GM12878 (cell line): ENCODE results near the gene EPB41L4A. TPM values are rescaled to one million over a fixed set of nuclear protein-coding genes. Genes with fewer than 3 reads are reported as not detected.

Experiments
- ATAC-seq: fragments of 200-7000 bp; cut with Tn5 transposase; 3 replicates; pipeline ENCODE4 v1.9.1; 2020; ENCODE audit warnings: mild to moderate bottlenecking, moderate library complexity
- BruUV-seq: library from RNA; stranded (reverse); fragments of 400-500 nt; replicated peaks from 2 replicates; lab custom pipeline; 2021; lab: Mats Ljungman, UMichigan
- CTCF ChIA-PET: fragments of 300-600 bp; sonication (Branson Sonifier 250); formaldehyde crosslinking; extraction: SDS; loops from one replicate; lab custom pipeline; 2021; ENCODE audit warnings: inconsistent platforms; lab: Yijun Ruan, JAX
- POLR2A ChIA-PET: fragments of 350-600 bp; formaldehyde crosslinking; extraction: SDS; loops from one replicate; lab custom pipeline; 2021; ENCODE audit warnings: inconsistent platforms; lab: Charles Lee
- RAD21 ChIA-PET: fragments of 300-600 bp; sonication (Branson Sonifier 250); formaldehyde crosslinking; loops from one replicate; lab custom pipeline; 2023; ENCODE audit warnings: antibody characterized with exemption; ENCODE audit not compliant: unreplicated experiment; lab: Charles Lee
- SMC1A ChIA-PET: fragments of 300-600 bp; sonication (Branson Sonifier 250); formaldehyde crosslinking; loops from one replicate; lab custom pipeline; 2023; ENCODE audit not compliant: unreplicated experiment, uncharacterized antibody; lab: Charles Lee
- DNase-seq: peaks from one replicate; pipeline ENCODE4 v3.0.0-alpha.2; 2011; ENCODE audit warnings: low read depth, low spot score
- FAIRE-seq: peaks from 3 replicates; lab custom pipeline; 2011; peaks lifted over from hg19 to GRCh38; lab: Jason Lieb, UNC
- H2AFZ ChIP-seq: 2 replicates; pipeline ENCODE4 v1.6.0; 2011; ENCODE audit warnings: low read depth, low read length, control low read depth; ENCODE audit not compliant: control insufficient read depth
- H3K27ac ChIP-seq: 2 replicates; pipeline ENCODE4 v1.5.1; 2011; ENCODE audit warnings: control low read depth; ENCODE audit not compliant: control insufficient read depth, insufficient read depth
- H3K27me3 ChIP-seq, 2 experiments: replicated peaks in 1 of 2; 2 replicates each; pipeline versions ENCODE4 v1.6.0 to v1.6.1; 2011; ENCODE audit warnings: low read length in 1 of 2; ENCODE audit not compliant: control insufficient read depth in 2 of 2, insufficient read depth in 2 of 2
- H3K36me3 ChIP-seq, 2 experiments: 2 replicates each; pipeline ENCODE4 v1.5.1; 2011; ENCODE audit warnings: low read length in 1 of 2; ENCODE audit not compliant: control insufficient read depth in 2 of 2, insufficient read depth in 2 of 2
- H3K4me1 ChIP-seq: 2 replicates; pipeline ENCODE4 v1.6.1; 2011; ENCODE audit warnings: mild to moderate bottlenecking, low read length, moderate library complexity, mixed read lengths; ENCODE audit not compliant: control insufficient read depth, insufficient read depth
- H3K4me2 ChIP-seq: 2 replicates; pipeline ENCODE4 v1.6.0; 2011; ENCODE audit warnings: control low read depth; ENCODE audit not compliant: control insufficient read depth, insufficient read depth
- H3K4me3 ChIP-seq: fragments of 200-600 bp; sonication (generic); 2 replicates; pipeline ENCODE4 v1.5.1; 2016
- H3K79me2 ChIP-seq: 2 replicates; pipeline ENCODE4 v1.6.0; 2011; ENCODE audit warnings: low read length; ENCODE audit not compliant: control insufficient read depth, insufficient read depth
- H3K9ac ChIP-seq: 2 replicates; pipeline ENCODE4 v1.8.0; 2011; ENCODE audit warnings: low read length, control low read depth, mixed read lengths; ENCODE audit not compliant: control insufficient read depth, insufficient read depth
- H3K9me3 ChIP-seq: replicated peaks from 3 replicates; pipeline ENCODE4 v1.5.1; 2011; ENCODE audit warnings: mild to moderate bottlenecking, low read length; ENCODE audit not compliant: control insufficient read depth, insufficient read depth
- H4K20me1 ChIP-seq: 2 replicates; pipeline ENCODE4 v1.6.0; 2011; ENCODE audit not compliant: control insufficient read depth, insufficient read depth
- ATF7 ChIP-seq: fragments of 450-650 bp; IDR thresholded peaks from 2 replicates; pipeline ENCODE4 v1.6.1; 2016; ENCODE audit warnings: low read depth, mild to moderate bottlenecking
- BMI1 ChIP-seq: fragments of 450-650 bp; IDR thresholded peaks from 2 replicates; pipeline ENCODE4 v1.6.1; 2016; ENCODE audit warnings: mild to moderate bottlenecking, moderate library complexity, borderline replicate concordance
- HDAC6 ChIP-seq: fragments of 200-600 bp; sonication (generic); IDR thresholded peaks from one replicate; pipeline ENCODE4 v1.8.0; 2017; ENCODE audit warnings: antibody characterized with exemption; ENCODE audit not compliant: unreplicated experiment
- HDGF ChIP-seq: fragments of 450-650 bp; IDR thresholded peaks from 2 replicates; pipeline ENCODE4 v1.6.1; 2016; ENCODE audit warnings: antibody characterized with exemption
- SIN3A ChIP-seq: IDR thresholded peaks from 2 replicates; pipeline ENCODE4 v1.6.1; 2012; ENCODE audit warnings: low read depth, low read length, improper control_type of control experiment
- SREBF2 ChIP-seq: IDR thresholded peaks from 2 replicates; pipeline ENCODE4 v1.6.1; 2012; ENCODE audit warnings: mild to moderate bottlenecking, low read length
- WGBS: methylation state at CpG from one replicate; pipeline ENCODE4 v1.1.6; 2016; ENCODE audit warnings: low lambda C conversion rate; ENCODE audit not compliant: insufficient replicate concordance, insufficient coverage; ENCODE audit errors: missing lambda C conversion rate; 5-methylcytosine and 5-hydroxymethylcytosine counted together
- in situ Hi-C: fragments of 300-500 bp; cut with MboI; formaldehyde crosslinking; loops from 9 replicates; pipeline ENCODE4 v1.14.3; 2018; ENCODE audit warnings: mixed read lengths
- intact Hi-C: fragments of 100-400 bp; cut with micrococcal nuclease; formaldehyde crosslinking; loops from one replicate; pipeline ENCODE4 v1.14.2; 2022; ENCODE audit not compliant: unreplicated experiment
- polyA plus RNA-seq, 11 experiments: library from polyadenylated mRNA; depleted of rRNA in 4 of 11; unstranded in 6 of 11; stranded (reverse) in 5 of 11; fragments of >200 nt; fragmentation: Nextera tagmentation in 4 of 11; fragmentation: Illumina TruSeq in 1 of 11; extraction: Ambion mirVana in 4 of 11; extraction: Trizol in 1 of 11; gene quantifications; 1 replicate in 1 of 11; 2 replicates in 10 of 11; pipeline versions ENCODE4 v1.2.1 to v1.2.3, GENCODE V29; 2011 to 2016; ENCODE audit warnings: inconsistent platforms in 2 of 11, missing spikeins in 2 of 11, low read depth in 1 of 11
- total RNA-seq, 4 experiments: library from RNA; depleted of rRNA in 3 of 4; stranded (reverse); fragments of >200 nt in 3 of 4; fragmentation: Illumina TruSeq in 1 of 4; extraction: Trizol in 1 of 4; gene quantifications; 2 replicates each; pipeline versions ENCODE4 v1.2.1 to v1.2.3, GENCODE V29; 2013 to 2021
- TF ChIP-seq, protein P1 (sequence below): fragments of 450-650 bp; IDR thresholded peaks from 2 replicates; pipeline ENCODE4 v1.6.1; 2017; ENCODE audit warnings: antibody characterized with exemption, mild to moderate bottlenecking, moderate library complexity
- TF ChIP-seq, protein P2 (sequence below): fragments of 450-650 bp; IDR thresholded peaks from 2 replicates; pipeline ENCODE4 v1.6.1; 2018; ENCODE audit warnings: mild to moderate bottlenecking, low read depth, moderate library complexity; ENCODE audit not compliant: partially characterized antibody
- TF ChIP-seq, protein P3 (sequence below): fragments of 450-650 bp; IDR thresholded peaks from 2 replicates; pipeline ENCODE4 v1.6.1; 2017; ENCODE audit warnings: mild to moderate bottlenecking

EPB41L4A gene
- total and polyA plus RNA-seq, 10 of the 15 experiments (the other 5 are each of a cell fraction or from before 2014, with no cell fraction given) = 0.10 to 0.67 (median 0.30) TPM

DNA sequence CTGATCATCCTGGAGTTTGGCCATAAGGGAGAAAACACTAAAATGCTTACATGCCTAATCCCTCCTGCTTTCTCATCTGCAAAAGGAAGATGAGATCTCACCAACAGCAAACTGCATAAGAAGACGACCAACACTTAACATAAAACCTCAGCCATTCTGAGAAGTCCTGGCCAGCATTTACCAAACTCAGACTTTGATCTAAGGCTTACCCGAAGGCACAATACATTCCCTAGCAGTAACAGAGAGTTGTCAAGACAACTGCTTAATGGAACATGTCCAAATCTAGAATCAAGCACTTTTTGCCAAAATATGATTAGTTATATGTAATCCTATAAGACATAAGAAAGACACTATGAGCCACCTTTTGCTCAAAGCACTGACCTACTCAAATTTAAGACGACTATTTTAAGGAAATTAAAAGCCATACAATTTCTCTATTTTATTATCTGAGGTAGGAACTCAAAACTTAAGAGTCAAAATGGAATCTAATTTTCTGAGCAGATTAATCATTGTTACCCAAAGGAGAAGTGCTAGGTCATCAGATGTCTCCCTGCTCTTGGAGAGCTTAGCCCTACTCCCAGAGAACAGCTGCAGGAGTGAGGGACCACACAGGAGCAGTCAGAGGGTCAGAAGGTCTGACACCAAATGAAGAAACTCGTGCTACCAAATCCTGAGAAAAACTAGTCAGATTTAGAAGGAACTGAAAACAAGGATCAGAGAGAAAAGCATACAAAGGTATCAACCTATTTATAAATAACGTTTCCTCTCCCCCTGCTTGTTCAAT, 39.3 kb downstream of the EPB41L4A start:
- no TSS peak for BruUV-seq
- 23% methylated on average over 5 of the region's 5 CpGs for whole genome bisulfite sequencing
- Histone ChIP-seq H3K4me3 (no peak overlapping the region), H3K27me3 (peaks cover 0 to 3% of the 10 kb centered on the region in 2 experiments; a peak in 2 of 4 replicates), H4K20me1 (no peaks in the 10 kb centered on the region), H3K9ac (no peak overlapping the region), H3K4me2 (no peak overlapping the region), H2AFZ (no peak overlapping the region), H3K36me3 (no peaks in the 10 kb centered on the region), H3K4me1 (no peaks in the 10 kb centered on the region), H3K27ac (no peak overlapping the region), H3K79me2 (no peaks in the 10 kb centered on the region), H3K9me3 (no peaks in the 10 kb centered on the region)
- no peak for ATAC-seq
- ChIA-PET RAD21 (no interaction called here), CTCF (no interaction called here), POLR2A (no interaction called here), SMC1A (no interaction called here)
- FAIRE-seq = no peak
- intact Hi-C loops = no loop called here
- DNase-seq = no peak
- in situ Hi-C loops = no loop called here
- TF ChIP-seq ATF7 (no peak), SREBF2 (no peak)

DNA sequence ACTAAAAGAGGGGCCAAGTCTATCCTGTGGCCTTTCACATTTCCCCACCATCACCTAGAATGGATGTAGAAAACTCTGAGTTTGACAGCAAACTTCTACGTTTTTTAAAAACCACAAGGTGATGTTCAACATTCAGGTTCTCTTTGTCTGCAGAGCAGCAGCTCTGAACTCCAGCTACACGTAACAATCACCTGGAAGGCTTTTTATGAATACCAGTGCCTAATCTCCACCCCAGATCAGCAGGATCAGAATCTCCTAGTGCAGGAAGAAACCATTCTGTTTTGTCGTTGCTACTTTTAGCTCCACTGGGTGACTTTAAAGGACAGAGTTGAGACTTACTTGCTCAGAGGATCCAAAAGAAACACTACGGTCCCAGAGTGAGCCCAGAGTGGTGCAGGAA, 44.3 kb downstream of the EPB41L4A start:
- no peak for DNase-seq
- TF ChIP-seq, protein P1, sequence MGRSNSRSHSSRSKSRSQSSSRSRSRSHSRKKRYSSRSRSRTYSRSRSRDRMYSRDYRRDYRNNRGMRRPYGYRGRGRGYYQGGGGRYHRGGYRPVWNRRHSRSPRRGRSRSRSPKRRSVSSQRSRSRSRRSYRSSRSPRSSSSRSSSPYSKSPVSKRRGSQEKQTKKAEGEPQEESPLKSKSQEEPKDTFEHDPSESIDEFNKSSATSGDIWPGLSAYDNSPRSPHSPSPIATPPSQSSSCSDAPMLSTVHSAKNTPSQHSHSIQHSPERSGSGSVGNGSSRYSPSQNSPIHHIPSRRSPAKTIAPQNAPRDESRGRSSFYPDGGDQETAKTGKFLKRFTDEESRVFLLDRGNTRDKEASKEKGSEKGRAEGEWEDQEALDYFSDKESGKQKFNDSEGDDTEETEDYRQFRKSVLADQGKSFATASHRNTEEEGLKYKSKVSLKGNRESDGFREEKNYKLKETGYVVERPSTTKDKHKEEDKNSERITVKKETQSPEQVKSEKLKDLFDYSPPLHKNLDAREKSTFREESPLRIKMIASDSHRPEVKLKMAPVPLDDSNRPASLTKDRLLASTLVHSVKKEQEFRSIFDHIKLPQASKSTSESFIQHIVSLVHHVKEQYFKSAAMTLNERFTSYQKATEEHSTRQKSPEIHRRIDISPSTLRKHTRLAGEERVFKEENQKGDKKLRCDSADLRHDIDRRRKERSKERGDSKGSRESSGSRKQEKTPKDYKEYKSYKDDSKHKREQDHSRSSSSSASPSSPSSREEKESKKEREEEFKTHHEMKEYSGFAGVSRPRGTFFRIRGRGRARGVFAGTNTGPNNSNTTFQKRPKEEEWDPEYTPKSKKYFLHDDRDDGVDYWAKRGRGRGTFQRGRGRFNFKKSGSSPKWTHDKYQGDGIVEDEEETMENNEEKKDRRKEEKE = no peak
- no peak for TF ChIP-seq BMI1
- TF ChIP-seq HDAC6 = no peak
- TF ChIP-seq SIN3A = no peak
- TF ChIP-seq, protein P2, sequence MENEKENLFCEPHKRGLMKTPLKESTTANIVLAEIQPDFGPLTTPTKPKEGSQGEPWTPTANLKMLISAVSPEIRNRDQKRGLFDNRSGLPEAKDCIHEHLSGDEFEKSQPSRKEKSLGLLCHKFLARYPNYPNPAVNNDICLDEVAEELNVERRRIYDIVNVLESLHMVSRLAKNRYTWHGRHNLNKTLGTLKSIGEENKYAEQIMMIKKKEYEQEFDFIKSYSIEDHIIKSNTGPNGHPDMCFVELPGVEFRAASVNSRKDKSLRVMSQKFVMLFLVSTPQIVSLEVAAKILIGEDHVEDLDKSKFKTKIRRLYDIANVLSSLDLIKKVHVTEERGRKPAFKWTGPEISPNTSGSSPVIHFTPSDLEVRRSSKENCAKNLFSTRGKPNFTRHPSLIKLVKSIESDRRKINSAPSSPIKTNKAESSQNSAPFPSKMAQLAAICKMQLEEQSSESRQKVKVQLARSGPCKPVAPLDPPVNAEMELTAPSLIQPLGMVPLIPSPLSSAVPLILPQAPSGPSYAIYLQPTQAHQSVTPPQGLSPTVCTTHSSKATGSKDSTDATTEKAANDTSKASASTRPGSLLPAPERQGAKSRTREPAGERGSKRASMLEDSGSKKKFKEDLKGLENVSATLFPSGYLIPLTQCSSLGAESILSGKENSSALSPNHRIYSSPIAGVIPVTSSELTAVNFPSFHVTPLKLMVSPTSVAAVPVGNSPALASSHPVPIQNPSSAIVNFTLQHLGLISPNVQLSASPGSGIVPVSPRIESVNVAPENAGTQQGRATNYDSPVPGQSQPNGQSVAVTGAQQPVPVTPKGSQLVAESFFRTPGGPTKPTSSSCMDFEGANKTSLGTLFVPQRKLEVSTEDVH = no peak
- TF ChIP-seq HDGF = no peak
- TF ChIP-seq, protein P3, sequence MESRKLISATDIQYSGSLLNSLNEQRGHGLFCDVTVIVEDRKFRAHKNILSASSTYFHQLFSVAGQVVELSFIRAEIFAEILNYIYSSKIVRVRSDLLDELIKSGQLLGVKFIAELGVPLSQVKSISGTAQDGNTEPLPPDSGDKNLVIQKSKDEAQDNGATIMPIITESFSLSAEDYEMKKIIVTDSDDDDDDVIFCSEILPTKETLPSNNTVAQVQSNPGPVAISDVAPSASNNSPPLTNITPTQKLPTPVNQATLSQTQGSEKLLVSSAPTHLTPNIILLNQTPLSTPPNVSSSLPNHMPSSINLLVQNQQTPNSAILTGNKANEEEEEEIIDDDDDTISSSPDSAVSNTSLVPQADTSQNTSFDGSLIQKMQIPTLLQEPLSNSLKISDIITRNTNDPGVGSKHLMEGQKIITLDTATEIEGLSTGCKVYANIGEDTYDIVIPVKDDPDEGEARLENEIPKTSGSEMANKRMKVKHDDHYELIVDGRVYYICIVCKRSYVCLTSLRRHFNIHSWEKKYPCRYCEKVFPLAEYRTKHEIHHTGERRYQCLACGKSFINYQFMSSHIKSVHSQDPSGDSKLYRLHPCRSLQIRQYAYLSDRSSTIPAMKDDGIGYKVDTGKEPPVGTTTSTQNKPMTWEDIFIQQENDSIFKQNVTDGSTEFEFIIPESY = no peak

More for the DNA sequence above, 44.3 kb downstream of the EPB41L4A start:
- no peak overlapping the region for H3K9ac ChIP-seq
- H2AFZ ChIP-seq = no peak overlapping the region
- H3K27ac ChIP-seq = no peak overlapping the region
- WGBS = 29% methylated on average over 4 of the region's 4 CpGs
- no peaks in the 10 kb centered on the region for H4K20me1 ChIP-seq
- no peaks in the 10 kb centered on the region for H3K9me3 ChIP-seq
- H3K79me2 ChIP-seq = no peaks in the 10 kb centered on the region
- BruUV-seq = no TSS peak
- H3K4me3 ChIP-seq = no peak overlapping the region
- ATAC-seq = no peak
- H3K4me2 ChIP-seq = no peak overlapping the region
- ChIA-PET SMC1A (no interaction called here), RAD21 (no interaction called here), POLR2A (no interaction called here), CTCF (no interaction called here)
- no peaks in the 10 kb centered on the region for H3K36me3 ChIP-seq
- no peaks in the 10 kb centered on the region for H3K4me1 ChIP-seq
- no peaks in the 10 kb centered on the region for H3K27me3 ChIP-seq
- intact Hi-C loops = no loop called here
- in situ Hi-C loops = no loop called here
- FAIRE-seq = no peak
